HG03097 (cell line): Measurements from ENCODE around the gene ZNF143.

Experiments used
- ATAC-seq: cut with Tn5 transposase; IDR thresholded peaks from one replicate; pipeline ENCODE4 v1.9.1; 2021; ENCODE audit not compliant: unreplicated experiment, low FRiP score

The ZNF143 gene

GRCh38 chr11:9573052-9573774 lies 112.4 kb downstream of the ZNF143 start, which contains the start of gene WEE1:
Gene WEE1 (plus strand): TSS chr11:9573670. CDS start chr11:9573934, 264 bp downstream.
- ATAC-seq = peak; percentile 77

DNA sequence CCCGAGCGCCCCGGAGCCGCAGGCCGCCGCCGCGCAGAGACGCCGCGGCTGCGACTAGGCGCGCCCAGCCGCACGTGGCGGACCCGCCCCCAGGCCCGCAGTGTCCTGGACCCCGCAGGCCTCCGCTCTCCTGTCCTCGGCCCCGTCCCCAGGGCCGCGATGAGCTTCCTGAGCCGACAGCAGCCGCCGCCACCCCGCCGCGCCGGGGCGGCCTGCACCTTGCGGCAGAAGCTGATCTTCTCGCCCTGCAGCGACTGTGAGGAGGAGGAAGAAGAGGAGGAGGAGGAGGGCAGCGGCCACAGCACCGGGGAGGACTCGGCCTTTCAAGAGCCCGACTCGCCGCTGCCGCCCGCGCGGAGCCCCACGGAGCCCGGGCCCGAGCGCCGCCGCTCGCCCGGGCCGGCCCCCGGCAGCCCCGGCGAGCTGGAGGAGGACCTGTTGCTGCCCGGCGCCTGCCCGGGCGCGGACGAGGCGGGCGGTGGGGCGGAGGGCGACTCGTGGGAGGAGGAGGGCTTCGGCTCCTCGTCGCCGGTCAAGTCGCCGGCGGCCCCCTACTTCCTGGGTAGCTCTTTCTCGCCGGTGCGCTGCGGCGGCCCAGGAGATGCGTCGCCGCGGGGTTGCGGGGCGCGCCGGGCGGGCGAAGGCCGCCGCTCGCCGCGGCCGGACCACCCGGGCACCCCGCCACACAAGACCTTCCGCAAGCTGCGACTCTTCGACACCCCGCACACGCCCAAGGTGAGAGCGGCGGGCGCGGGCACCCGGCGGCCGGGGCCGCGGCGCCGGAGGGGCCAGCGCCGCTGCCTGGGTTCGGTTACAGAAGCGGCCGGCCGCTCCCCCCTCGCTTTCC lies 113.2 kb downstream of the ZNF143 start:
- ATAC-seq = peak; percentile 14

DNA sequence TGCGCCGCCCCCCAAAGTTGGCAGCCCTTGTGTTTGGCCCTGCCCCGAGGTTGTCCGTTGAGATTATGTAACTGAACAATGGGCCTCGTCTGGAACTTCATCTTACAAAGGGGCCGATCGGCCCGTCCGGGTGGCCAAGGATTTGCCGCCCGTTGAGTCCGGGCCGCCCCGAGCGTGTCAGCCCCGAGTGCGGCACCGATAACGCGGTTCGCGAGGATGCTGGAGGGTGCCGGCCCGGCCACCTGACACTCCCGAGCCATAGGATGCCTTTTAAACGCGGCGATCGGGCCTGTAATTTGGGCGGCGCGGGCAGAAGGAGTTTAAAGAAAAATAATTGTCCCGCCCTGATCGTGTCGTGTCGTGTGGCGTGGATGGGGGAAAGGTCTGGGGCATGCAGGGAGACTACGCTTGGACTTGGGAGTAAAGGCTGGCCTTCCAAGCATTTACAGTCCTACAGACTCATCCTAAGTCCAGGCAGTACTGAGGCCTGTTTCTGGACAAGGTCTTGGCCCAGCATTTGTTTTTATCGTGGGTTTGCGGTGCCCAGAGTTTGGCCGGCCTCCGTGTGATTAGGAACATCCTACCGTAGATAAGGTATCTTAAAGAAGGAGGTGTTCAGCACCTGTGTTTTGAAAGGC lies 113.9 kb downstream of the ZNF143 start:
- no peak for ATAC-seq

- no peak for ATAC-seq
These were observed 114.7 kb downstream of the ZNF143 start for GRCh38 chr11:9575260-9576240.

GRCh38 chr11:9576701-9577381 lies 116.0 kb downstream of the ZNF143 start:
- no peak for ATAC-seq

DNA sequence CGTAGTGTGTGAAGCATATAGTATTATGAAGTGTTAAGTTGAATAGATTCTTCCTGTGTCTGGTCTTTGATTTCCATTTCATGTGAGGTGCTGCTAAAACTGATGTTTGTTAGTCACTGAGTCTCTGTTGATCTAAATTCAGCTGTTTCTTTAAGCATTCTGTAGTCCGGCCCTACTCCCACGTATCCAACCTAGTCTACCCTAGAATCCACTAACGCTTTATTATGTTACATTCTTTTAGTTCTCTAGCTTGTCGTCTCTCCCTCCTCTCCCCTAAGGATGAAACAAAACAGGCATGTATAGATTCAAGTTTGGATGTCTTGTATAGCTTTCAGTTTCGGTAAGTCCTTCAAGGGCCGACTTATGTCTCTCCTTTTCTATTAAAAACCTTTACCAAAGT lies 116.7 kb downstream of the ZNF143 start:
- ATAC-seq = no peak
